Measurements from ENCODE around the gene SHANK2. TPM values are rescaled to one million over a fixed set of nuclear protein-coding genes. Genes with fewer than 3 reads are reported as not detected.

The SHANK2 gene
- 33.8 TPM for total RNA-seq

- peak; percentile 69 for DNase-seq (ENCODE audit: low spot score)
Measured at GRCh38 chr11:71252269-71252769, at the start of gene SHANK2. SHANK2 (minus strand) TSS chr11:71252577; CDS start chr11:71147326, 105,251 bp downstream.

DNA sequence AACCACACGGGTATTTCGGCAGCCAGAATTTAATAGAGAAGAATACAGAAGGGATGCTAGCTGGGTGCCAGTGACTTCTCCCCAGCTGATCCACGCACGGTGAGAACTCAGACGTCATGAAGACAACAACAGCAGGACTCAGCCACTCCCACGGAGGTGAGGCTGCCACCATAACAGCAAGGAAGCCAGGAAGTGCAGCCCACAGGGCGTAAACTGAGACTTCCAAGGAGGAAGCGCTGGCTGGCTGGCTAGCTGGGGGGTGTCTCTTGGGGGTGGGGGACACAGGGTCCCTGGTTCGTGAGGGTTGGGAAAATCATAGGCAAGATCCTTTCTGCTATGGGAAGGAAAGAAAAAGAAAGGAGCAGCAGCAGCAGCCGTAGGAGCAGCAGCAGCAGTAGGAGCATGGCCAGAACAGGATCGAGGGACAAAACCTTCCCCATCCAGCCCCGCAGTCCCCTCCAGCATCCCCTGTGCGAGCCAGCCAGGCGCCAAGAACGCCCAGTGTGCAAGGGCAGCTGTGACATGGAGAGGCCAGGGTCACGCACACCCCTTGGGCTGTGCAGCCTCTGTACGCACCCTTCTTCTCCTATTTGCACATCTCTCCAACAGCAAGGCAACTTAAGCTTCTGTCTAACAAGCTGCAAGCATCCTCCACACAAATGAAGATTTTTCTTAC, 49.6 kb upstream of the SHANK2 start:
- ATAC-seq (no peak), DNase-seq (ENCODE audit: low spot score) (peak; percentile 24)

More at GRCh38 chr11:71252269-71252769, at the start of gene SHANK2:
- ATAC-seq: peak; percentile 70

- ATAC-seq: no peak
- peak; percentile 24 for DNase-seq (ENCODE audit: low spot score)
Measured at GRCh38 chr11:71301046-71301857, 48.9 kb upstream of the SHANK2 start.

DNA sequence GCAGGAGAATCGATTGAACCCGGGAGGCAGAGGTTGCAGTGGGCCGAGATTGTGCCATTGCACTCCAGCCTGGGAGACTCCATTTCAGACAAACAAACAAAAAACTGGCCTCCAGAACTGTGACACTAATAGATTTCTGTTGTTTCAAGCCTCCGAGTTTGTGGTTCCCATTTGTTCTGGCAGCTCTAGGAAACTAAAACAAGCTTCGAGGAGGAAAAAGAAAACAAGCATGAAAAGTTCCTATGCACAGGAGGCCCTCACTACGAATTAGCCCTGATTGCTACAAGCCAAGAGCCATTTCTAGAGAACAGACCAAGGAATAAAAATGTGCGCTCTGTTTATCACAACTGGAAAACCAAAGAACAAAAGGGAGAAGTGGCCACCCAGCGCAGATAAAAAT, 47.8 kb upstream of the SHANK2 start:
- peak; percentile 6 for DNase-seq (ENCODE audit: low spot score)

GRCh38 chr11:71298761-71299181, 46.4 kb upstream of the SHANK2 start:
- peak; percentile 12 for DNase-seq (ENCODE audit: low spot score)
- ATAC-seq: no peak

More for the DNA sequence above, 47.8 kb upstream of the SHANK2 start:
- ATAC-seq: no peak

GRCh38 chr11:71298016-71298550, 45.7 kb upstream of the SHANK2 start:
- DNase-seq (ENCODE audit: low spot score) (peak; percentile 34), ATAC-seq (no peak)

- ATAC-seq (no peak), DNase-seq (ENCODE audit: low spot score) (peak; percentile 33)
Measured at GRCh38 chr11:71294846-71295600, 42.6 kb upstream of the SHANK2 start.

- ATAC-seq: no peak
- peak; percentile 29 for DNase-seq (ENCODE audit: low spot score)
Measured at GRCh38 chr11:71293961-71294782, 41.8 kb upstream of the SHANK2 start.

- ATAC-seq (peak; percentile 98), DNase-seq (ENCODE audit: low spot score) (peak; percentile 94)
Measured at GRCh38 chr11:71286701-71287643, 34.6 kb upstream of the SHANK2 start.

DNA sequence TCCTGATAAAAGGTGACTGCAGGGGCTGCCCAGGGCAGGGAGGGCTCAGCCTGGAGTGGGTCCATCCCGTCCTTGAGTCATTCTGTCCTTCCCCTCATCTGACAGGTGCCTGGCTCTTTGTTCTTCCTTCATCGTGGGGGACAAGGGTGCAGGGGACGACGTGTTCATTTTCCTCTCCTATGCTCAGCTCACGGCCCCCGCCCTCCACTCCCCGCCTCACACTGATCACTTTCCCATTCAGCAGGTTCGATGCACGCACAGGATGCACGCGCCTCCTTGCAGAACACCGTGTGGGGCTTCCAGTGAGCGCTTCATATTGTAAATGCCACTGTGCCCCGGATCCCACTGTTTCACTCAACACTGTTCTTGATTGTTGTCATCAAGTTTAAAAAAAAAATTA, 32.7 kb upstream of the SHANK2 start:
- ATAC-seq (no peak), DNase-seq (ENCODE audit: low spot score) (peak; percentile 23)

- ATAC-seq (no peak), DNase-seq (ENCODE audit: low spot score) (peak; percentile 43)
Measured at GRCh38 chr11:71284525-71285092, 32.2 kb upstream of the SHANK2 start.

- ATAC-seq (no peak), DNase-seq (ENCODE audit: low spot score) (peak; percentile 47)
Measured at GRCh38 chr11:71283971-71284441, 31.6 kb upstream of the SHANK2 start.

- ATAC-seq (no peak), DNase-seq (ENCODE audit: low spot score) (peak; percentile 34)
Measured at GRCh38 chr11:71282581-71283351, 30.4 kb upstream of the SHANK2 start.

GRCh38 chr11:71281831-71282230, 29.5 kb upstream of the SHANK2 start:
- DNase-seq (ENCODE audit: low spot score): peak; percentile 21
- no peak for ATAC-seq

GRCh38 chr11:71281204-71281603, 28.8 kb upstream of the SHANK2 start:
- no peak for ATAC-seq
- DNase-seq (ENCODE audit: low spot score): no peak

- ATAC-seq (no peak), DNase-seq (ENCODE audit: low spot score) (no peak)
Measured at GRCh38 chr11:71279916-71280645, 27.7 kb upstream of the SHANK2 start.

- DNase-seq (ENCODE audit: low spot score) (peak; percentile 31), ATAC-seq (no peak)
Measured at GRCh38 chr11:71272161-71272560, 19.8 kb upstream of the SHANK2 start.
